Liver (tissue), 9 donors: ENCODE measurements around the gene WDFY3. TPM values are rescaled to one million over a fixed set of nuclear protein-coding genes. Genes with fewer than 3 reads are reported as not detected.

ENCODE experiments used
- DNase-seq: peaks from one replicate; pipeline ENCODE4 v3.0.0-alpha.2; 2017; ENCODE audit warnings: low spot score
- H3K27ac ChIP-seq, 2 donors: one replicate each; pipeline ENCODE4 v1.7.0; 2013; ENCODE audit warnings: inconsistent platforms in 2 of 2, low read length in 2 of 2, control low read depth in 1 of 2, low read depth in 1 of 2, mild to moderate bottlenecking in 1 of 2
- H3K27me3 ChIP-seq, 4 donors: one replicate each; pipeline versions ENCODE4 v1.6.1 to v1.7.0; 2013; ENCODE audit warnings: low read length in 3 of 4, inconsistent platforms in 1 of 4, mild to moderate bottlenecking in 1 of 4, moderate library complexity in 1 of 4; ENCODE audit not compliant: control insufficient read depth in 4 of 4, insufficient read depth in 4 of 4
- H3K36me3 ChIP-seq, 4 donors: one replicate each; pipeline versions ENCODE4 v1.6.1 to v1.7.0; 2013; ENCODE audit warnings: low read length in 3 of 4, mild to moderate bottlenecking in 3 of 4, low read depth in 1 of 4, moderate library complexity in 1 of 4; ENCODE audit not compliant: control insufficient read depth in 4 of 4, insufficient read depth in 3 of 4
- H3K4me1 ChIP-seq, 4 donors: one replicate each; pipeline versions ENCODE4 v1.6.1 to v1.7.0; 2013; ENCODE audit warnings: low read length in 3 of 4, mild to moderate bottlenecking in 3 of 4, moderate library complexity in 1 of 4; ENCODE audit not compliant: control insufficient read depth in 4 of 4, insufficient read depth in 4 of 4
- H3K4me3 ChIP-seq, 3 donors: one replicate each; pipeline versions ENCODE4 v1.6.1 to v1.7.0; 2013; ENCODE audit warnings: low read length in 3 of 3, control low read depth in 1 of 3, low read depth in 1 of 3, mild to moderate bottlenecking in 1 of 3
- H3K9ac ChIP-seq, 2 donors: one replicate each; pipeline ENCODE4 v1.7.0; 2013; ENCODE audit warnings: low read length in 2 of 2, mild to moderate bottlenecking in 2 of 2, moderate library complexity in 2 of 2, control low read depth in 1 of 2, low read depth in 1 of 2
- H3K9me3 ChIP-seq, 4 donors: one replicate each; pipeline versions ENCODE4 v1.6.1 to v1.7.0; 2013; ENCODE audit warnings: low read length in 3 of 4; ENCODE audit not compliant: control insufficient read depth in 4 of 4
- ATF3 ChIP-seq: IDR thresholded peaks from 2 replicates; pipeline ENCODE4 v1.6.1; 2016; ENCODE audit warnings: antibody characterized with exemption
- CTCF ChIP-seq: fragments of 150-350 bp; IDR thresholded peaks from 2 replicates; pipeline ENCODE4 v1.5.1; 2017; ENCODE audit warnings: improper control_type of control experiment, low read depth, low read length; ENCODE audit not compliant: missing input control
- EGR1 ChIP-seq, 2 donors: IDR thresholded peaks; 2 replicates each; pipeline ENCODE4 v1.6.1; 2016 to 2018; ENCODE audit warnings: antibody characterized with exemption in 2 of 2, low read depth in 2 of 2
- FOXA2 ChIP-seq: IDR thresholded peaks from 2 replicates; pipeline ENCODE4 v1.6.1; 2016; ENCODE audit warnings: antibody characterized with exemption
- GABPA ChIP-seq, 2 donors: IDR thresholded peaks in 1 of 2; conservative IDR thresholded peaks in 1 of 2; 2 replicates each; pipeline ENCODE4 v1.6.1; 2016; ENCODE audit warnings: antibody characterized with exemption in 2 of 2, mild to moderate bottlenecking in 1 of 2, moderate library complexity in 1 of 2
- HNF4A ChIP-seq, 2 donors: conservative IDR thresholded peaks; 2 replicates each; pipeline ENCODE4 v1.6.1; 2016; ENCODE audit warnings: antibody characterized with exemption in 2 of 2, mild to moderate bottlenecking in 2 of 2
- HNF4G ChIP-seq: IDR thresholded peaks from 2 replicates; pipeline ENCODE4 v1.6.1; 2016; ENCODE audit warnings: antibody characterized with exemption
- JUND ChIP-seq, 2 donors: IDR thresholded peaks; 2 replicates each; pipeline ENCODE4 v1.6.1; 2016; ENCODE audit warnings: antibody characterized with exemption in 2 of 2
- MAX ChIP-seq: IDR thresholded peaks from 2 replicates; pipeline ENCODE4 v1.6.1; 2016; ENCODE audit warnings: antibody characterized with exemption
- RAD21 ChIP-seq, 2 donors: IDR thresholded peaks; 2 replicates each; pipeline ENCODE4 v1.6.1; 2016; ENCODE audit warnings: antibody characterized with exemption in 2 of 2, mild to moderate bottlenecking in 2 of 2
- REST ChIP-seq: IDR thresholded peaks from 2 replicates; pipeline ENCODE4 v1.6.1; 2016; ENCODE audit warnings: antibody characterized with exemption, mild to moderate bottlenecking
- SP1 ChIP-seq: IDR thresholded peaks from 2 replicates; pipeline ENCODE4 v1.6.1; 2018; ENCODE audit warnings: antibody characterized with exemption, mild to moderate bottlenecking
- TAF1 ChIP-seq: conservative IDR thresholded peaks from 2 replicates; pipeline ENCODE4 v1.6.1; 2016; ENCODE audit warnings: antibody characterized with exemption, mild to moderate bottlenecking
- ZBTB33 ChIP-seq: IDR thresholded peaks from 2 replicates; pipeline ENCODE4 v1.6.1; 2016; ENCODE audit warnings: antibody characterized with exemption
- WGBS: extraction: QIAGEN DNeasy Blood & Tissue Kit; methylation state at CpG from one replicate; pipeline ENCODE4 v1.1.7; 2013; 5-methylcytosine and 5-hydroxymethylcytosine counted together
- polyA plus RNA-seq, 2 donors: library from polyadenylated mRNA; stranded (reverse) in 1 of 2; unstranded in 1 of 2; fragments of 200-250 nt in 1 of 2; fragments of >200 nt in 1 of 2; fragmentation: Nextera tagmentation in 1 of 2; extraction: Ambion mirVana in 1 of 2; gene quantifications; one replicate each; pipeline versions ENCODE4 v1.2.1 to v1.2.3, GENCODE V29; 2013 to 2015
- total RNA-seq, 2 donors: library from RNA; depleted of rRNA; stranded (reverse); fragments of >200 nt; gene quantifications; one replicate each; pipeline ENCODE4 v1.2.3, GENCODE V29; 2014
- donor health status: healthy.
- donor health status: healthy.
- donor health status: healthy.
- donor health status: healthy.
- donor health status: healthy.

WDFY3 gene
- total and polyA plus RNA-seq, 4 donors: 3.2 to 50.5 (median 19.2) TPM

- no peak for TF ChIP-seq ZBTB33
- no peak for TF ChIP-seq EGR1 (IDR thresholded peaks at IDR 0.05; ENCODE audit: low read depth in 2 of 2)
- TF ChIP-seq ATF3: no peak
- TF ChIP-seq FOXA2: no peak
Observed at GRCh38 chr4:84928089-84928488, 38.4 kb downstream of the WDFY3 start (continued).

- no peaks in the 10 kb centered on the region for H3K9me3 ChIP-seq
- no peak overlapping the region for H3K9ac ChIP-seq
- TF ChIP-seq RAD21 (IDR thresholded peaks at IDR 0.05): no peak
- TF ChIP-seq TAF1: no peak
- TF ChIP-seq FOXA2: no peak
- TF ChIP-seq ZBTB33: no peak
- no peak for TF ChIP-seq CTCF
- TF ChIP-seq EGR1 (IDR thresholded peaks at IDR 0.05; ENCODE audit: low read depth in 2 of 2): no peak
- TF ChIP-seq HNF4A (conservative IDR thresholded peaks at IDR 0.05): no peak
- no peak for TF ChIP-seq SP1
- TF ChIP-seq HNF4G: no peak
- no peak for TF ChIP-seq MAX
- TF ChIP-seq ATF3: no peak
- TF ChIP-seq REST: no peak
- no peak for TF ChIP-seq JUND (IDR thresholded peaks at IDR 0.05)
- TF ChIP-seq GABPA (IDR thresholded peaks at IDR 0.05 in 1 of 2, conservative IDR thresholded peaks at IDR 0.05 in 1 of 2): no peak
- WGBS: 82% methylated on average over 2 of the region's 2 CpGs
- H3K4me1 ChIP-seq: no peaks in the 10 kb centered on the region
- DNase-seq: no peak
- peaks cover 0 to 9% (median 2%) of the 10 kb centered on the region in 4 donors for H3K36me3 ChIP-seq
- H3K4me3 ChIP-seq: no peak overlapping the region
- H3K27ac ChIP-seq: no peak overlapping the region
- H3K27me3 ChIP-seq: no peaks in the 10 kb centered on the region
Observed at GRCh38 chr4:84927428-84927827, 39.1 kb downstream of the WDFY3 start.
